Activated T-helper 9 cell treated with anti-CD3 and anti-CD28 coated beads, Interleukin-2, amount 50 U/mL, for 16 hours (primary cell): ENCODE data around the gene MEGF9.
"Not testable (repeated sequence)": the region's sequence is repeated elsewhere in the genome, so short reads cannot be mapped to it uniquely, and the experiment has no call there.

Source experiments
- DNase-seq: peaks from one replicate; pipeline ENCODE4 v3.0.0-alpha.2; 2020; ENCODE audit warnings: low read depth

MEGF9 gene

DNA sequence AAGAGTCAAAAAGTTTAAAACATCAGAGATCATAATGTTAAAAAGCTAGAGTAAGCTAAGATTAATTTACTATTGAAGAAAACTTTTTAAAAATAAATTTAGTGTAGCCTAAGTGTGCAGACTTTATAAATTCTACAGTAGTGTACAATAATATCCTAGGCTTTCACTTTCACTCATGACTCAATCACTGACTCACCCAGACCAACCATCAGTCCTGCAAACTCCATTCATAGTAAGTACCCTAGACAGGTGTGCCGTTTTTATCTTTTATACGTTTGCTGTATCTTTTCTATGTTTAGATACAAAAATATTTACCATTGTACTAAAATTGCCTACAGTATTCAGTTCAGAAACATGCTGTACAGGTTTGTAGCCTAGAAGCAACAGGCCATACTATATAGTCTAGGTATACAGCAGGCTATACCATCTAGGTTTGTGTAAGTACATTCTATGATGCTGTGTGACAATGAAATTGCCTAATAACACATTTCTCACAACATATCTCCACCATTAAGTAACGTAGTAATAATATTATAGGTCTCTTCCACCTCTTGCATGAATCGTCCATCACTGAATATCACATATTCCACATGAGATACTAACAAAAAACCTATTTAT is 59.2 kb downstream of the MEGF9 start:
- DNase-seq, result no peak

DNA sequence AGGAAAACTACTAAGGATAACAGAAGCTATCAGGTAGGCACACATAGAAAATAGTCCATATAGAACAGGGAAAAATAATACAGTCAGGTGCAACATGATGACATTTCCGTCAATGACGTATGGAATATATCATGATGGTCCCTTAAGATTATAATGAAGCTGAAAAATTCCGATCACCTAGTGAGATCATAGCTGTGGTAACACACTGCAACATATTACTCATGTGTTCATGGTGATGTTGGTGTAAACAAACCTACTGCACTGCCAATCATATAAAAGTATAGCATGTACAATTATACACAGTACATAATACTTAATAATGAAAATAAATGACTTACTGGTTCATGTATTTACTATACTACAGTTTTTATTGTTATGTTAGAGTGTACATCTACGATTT is 60.0 kb downstream of the MEGF9 start:
- no peak for DNase-seq

- no peak for DNase-seq
Measured at GRCh38 chr9:120653762-120654161, 60.5 kb downstream of the MEGF9 start.

- no peak for DNase-seq
Measured at GRCh38 chr9:120652934-120653333, 61.3 kb downstream of the MEGF9 start.

GRCh38 chr9:120650352-120650751 is 63.9 kb downstream of the MEGF9 start:
- DNase-seq, result no peak

- DNase-seq, result no peak
Measured at GRCh38 chr9:120648581-120649197, 65.6 kb downstream of the MEGF9 start.

- no peak for DNase-seq
Measured at GRCh38 chr9:120646948-120647347, 67.3 kb downstream of the MEGF9 start.

- no peak for DNase-seq
Measured at GRCh38 chr9:120645760-120646159, 68.5 kb downstream of the MEGF9 start.

GRCh38 chr9:120643061-120643460 is 71.2 kb downstream of the MEGF9 start:
- no peak for DNase-seq

GRCh38 chr9:120642129-120642770 is 72.0 kb downstream of the MEGF9 start:
- no peak for DNase-seq

- not testable (repeated sequence) for DNase-seq
Measured at GRCh38 chr9:120640874-120641273, 73.4 kb downstream of the MEGF9 start.

DNA sequence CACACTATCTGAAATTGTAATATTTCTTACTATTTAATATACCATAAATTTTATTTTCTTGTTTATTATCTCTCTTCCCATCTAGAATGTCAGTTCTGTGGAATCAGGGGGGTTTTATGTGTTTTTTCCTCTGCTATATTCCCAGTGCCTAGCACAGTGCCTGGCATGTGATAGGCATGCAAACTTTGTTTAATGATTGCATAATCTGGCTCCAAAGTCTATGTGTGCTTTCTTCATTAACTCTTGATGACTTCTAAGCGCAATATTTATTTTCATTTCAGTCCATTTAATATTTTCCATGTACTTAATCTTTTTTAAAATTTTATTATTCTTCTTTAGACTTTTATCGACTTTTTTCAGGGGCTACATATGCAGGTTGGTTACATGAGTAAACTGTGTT is 73.9 kb downstream of the MEGF9 start:
- no peak for DNase-seq

- no peak for DNase-seq
Measured at GRCh38 chr9:120637919-120638318, 76.4 kb downstream of the MEGF9 start.

- no peak for DNase-seq
Measured at GRCh38 chr9:120636194-120636957, 77.9 kb downstream of the MEGF9 start.

DNA sequence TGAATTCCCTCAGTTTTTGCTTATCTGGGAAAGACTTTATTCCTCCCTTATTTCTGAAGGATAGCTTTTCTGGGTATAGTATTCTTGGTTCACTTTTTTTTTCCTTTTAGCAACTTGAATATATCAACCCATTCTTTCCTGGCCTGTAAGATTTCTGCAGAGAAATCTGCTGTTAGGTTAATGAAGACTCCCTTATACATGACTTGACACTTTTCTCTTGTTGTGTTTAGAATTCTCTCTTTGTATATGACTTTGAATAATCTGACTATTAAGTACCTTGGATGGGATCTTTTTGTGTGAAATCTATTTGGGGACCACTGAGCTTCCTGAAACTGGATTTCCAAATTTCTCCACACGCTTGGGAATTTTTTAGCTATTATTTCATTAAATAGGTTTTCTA is 79.3 kb downstream of the MEGF9 start:
- DNase-seq, result no peak

GRCh38 chr9:120630333-120630732 is 83.9 kb downstream of the MEGF9 start:
- DNase-seq, result no peak

- DNase-seq, result not testable (repeated sequence)
Measured at GRCh38 chr9:120628925-120629497, 85.3 kb downstream of the MEGF9 start.

- no peak for DNase-seq
Measured at GRCh38 chr9:120628207-120628924, 85.9 kb downstream of the MEGF9 start.

DNA sequence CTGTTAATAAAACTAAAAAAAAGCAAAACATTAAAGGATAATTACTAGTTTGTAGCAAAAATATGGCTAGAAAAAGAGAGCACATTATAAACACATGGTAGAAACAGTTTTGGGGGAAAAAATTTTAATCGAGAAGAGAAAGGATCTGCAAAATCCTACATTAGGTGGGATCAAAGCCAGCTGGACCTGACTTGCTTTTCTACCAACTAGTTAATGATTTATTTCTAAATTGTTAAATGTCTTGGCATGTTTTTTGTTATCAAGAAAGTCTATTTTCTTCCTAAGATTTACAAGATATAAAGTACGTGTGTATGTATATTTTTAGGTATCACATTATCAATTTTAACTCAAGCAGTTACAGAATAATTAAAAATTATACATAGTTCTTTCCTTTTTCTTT is 87.2 kb downstream of the MEGF9 start:
- no peak for DNase-seq

- no peak for DNase-seq
Measured at GRCh38 chr9:120626512-120626911, 87.8 kb downstream of the MEGF9 start.

GRCh38 chr9:120625222-120625621 is 89.0 kb downstream of the MEGF9 start:
- DNase-seq, result no peak

- DNase-seq, result no peak
Measured at GRCh38 chr9:120622790-120623189, 91.5 kb downstream of the MEGF9 start.
